HepG2 (cell line): ENCODE data around the gene GLDC.

Source experiments
- ELK4 ChIP-seq: sonication (generic); formaldehyde crosslinking; IDR thresholded peaks from 2 replicates; pipeline ENCODE4 v1.9.0; 2021; ENCODE audit warnings: missing genetic modification reagents, borderline replicate concordance
- EZH2 ChIP-seq: conservative IDR thresholded peaks from 2 replicates; pipeline ENCODE4 v1.6.1; 2012; ENCODE audit warnings: mild to moderate bottlenecking, low read depth, low read length, moderate library complexity

- TF ChIP-seq EZH2 = no peak
- no peak for TF ChIP-seq ELK4 (CRISPR knock-in tag)
Measured at GRCh38 chr9:6658628-6659353, 13.3 kb upstream of the GLDC start.
